HepG2 (cell line): ENCODE measurements around the gene PPP1R12C. TPM values are rescaled to one million over a fixed set of nuclear protein-coding genes. Genes with fewer than 3 reads are reported as not detected.

Source experiments
- ATAC-seq: fragments of 200-7000 bp; cut with Tn5 transposase; 3 replicates; pipeline ENCODE4 v1.9.1; 2020; ENCODE audit warnings: mild to moderate bottlenecking, moderate library complexity
- BruUV-seq: library from RNA; stranded (reverse); fragments of 400-500 nt; replicated peaks from 2 replicates; lab custom pipeline; 2021; lab: Mats Ljungman, UMichigan
- CTCF ChIA-PET: fragments of 300-600 bp; formaldehyde crosslinking; extraction: SDS; loops from one replicate; lab custom pipeline; 2021; ENCODE audit warnings: low total read pairs, inconsistent platforms, low intra/inter-chr PET ratio; lab: Yijun Ruan, JAX
- POLR2A ChIA-PET: fragments of 350-600 bp; sonication (Branson Sonifier 250); formaldehyde crosslinking; loops from one replicate; lab custom pipeline; 2020; ENCODE audit warnings: antibody characterized with exemption, inconsistent platforms; lab: Yijun Ruan, JAX
- DNase-seq: peaks from one replicate; pipeline ENCODE4 v3.0.0-alpha.2; 2015; ENCODE audit warnings: low spot score
- FAIRE-seq: peaks from 3 replicates; lab custom pipeline; 2011; peaks lifted over from hg19 to GRCh38; lab: Jason Lieb, UNC
- H2AFZ ChIP-seq: one replicate; pipeline ENCODE4 v1.6.1; 2011; ENCODE audit warnings: low read length, inconsistent platforms
- H3K27ac ChIP-seq: fragments of 300-600 bp; 3 replicates; pipeline ENCODE4 v1.8.0; 2011; ENCODE audit warnings: mixed run types, mild to moderate bottlenecking, mixed read lengths, low read length, inconsistent platforms; ENCODE audit not compliant: insufficient read depth; ENCODE audit errors: extremely low read length
- H3K27me3 ChIP-seq, 2 experiments: fragments of 200-600 bp in 1 of 2; 2 replicates in 1 of 2; 3 replicates in 1 of 2; pipeline versions ENCODE4 v1.6.0 to v1.8.0; 2011; ENCODE audit warnings: low read length in 2 of 2, mild to moderate bottlenecking in 2 of 2, moderate library complexity in 2 of 2, inconsistent platforms in 1 of 2; ENCODE audit not compliant: insufficient read depth in 2 of 2, control insufficient read depth in 1 of 2
- H3K36me3 ChIP-seq, 2 experiments: fragments of 200-600 bp in 1 of 2; replicated peaks in 1 of 2; 2 replicates in 1 of 2; 3 replicates in 1 of 2; pipeline versions ENCODE4 v1.5.1 to v1.8.0; 2011; ENCODE audit warnings: low read length in 2 of 2, inconsistent platforms in 1 of 2; ENCODE audit not compliant: insufficient read depth in 2 of 2, control insufficient read depth in 1 of 2
- H3K4me1 ChIP-seq: 2 replicates; pipeline ENCODE4 v1.5.1; 2012; ENCODE audit warnings: low read length, inconsistent platforms; ENCODE audit not compliant: insufficient read depth
- H3K4me2 ChIP-seq: 2 replicates; pipeline ENCODE4 v1.6.0; 2011; ENCODE audit warnings: low read depth, low read length, inconsistent platforms
- H3K4me3 ChIP-seq, 3 experiments: fragments of 200-600 bp in 1 of 3; sonication (generic), shearing (Covaris generic) in 1 of 3; replicated peaks in 1 of 3; 2 replicates each; pipeline ENCODE4 v1.5.1; 2011 to 2016; ENCODE audit warnings: low read length in 3 of 3, inconsistent platforms in 2 of 3, low read depth in 2 of 3, mild to moderate bottlenecking in 2 of 3, control low read depth in 1 of 3, mixed read lengths in 1 of 3; ENCODE audit not compliant: insufficient read depth in 1 of 3
- H3K79me2 ChIP-seq: one replicate; pipeline ENCODE4 v1.6.1; 2011; ENCODE audit warnings: low read length, inconsistent platforms; ENCODE audit not compliant: insufficient read depth
- H3K9ac ChIP-seq: 2 replicates; pipeline ENCODE4 v1.6.0; 2011; ENCODE audit warnings: mild to moderate bottlenecking, low read depth, low read length, inconsistent platforms; ENCODE audit not compliant: insufficient read depth
- H3K9me3 ChIP-seq: 2 replicates; pipeline ENCODE4 v1.5.1; 2012; ENCODE audit warnings: mild to moderate bottlenecking, low read length
- H4K20me1 ChIP-seq: 2 replicates; pipeline ENCODE4 v1.6.0; 2011; ENCODE audit warnings: inconsistent platforms, mild to moderate bottlenecking, low read length, moderate library complexity; ENCODE audit not compliant: insufficient read depth
- ATF4 ChIP-seq, 2 experiments: fragments of 450-650 bp in 1 of 2; sonication (generic) in 1 of 2; formaldehyde crosslinking; IDR thresholded peaks; 2 replicates each; pipeline versions ENCODE4 v1.5.0 to v1.8.0; 2020 to 2022; ENCODE audit warnings: mild to moderate bottlenecking in 1 of 2, missing genetic modification reagents in 1 of 2
- CHD4 ChIP-seq: fragments of 200-600 bp; sonication (generic); IDR thresholded peaks from 2 replicates; pipeline ENCODE4 v1.7.0; 2017; ENCODE audit warnings: mild to moderate bottlenecking, low read length, borderline replicate concordance
- DNMT1 ChIP-seq: sonication (generic); formaldehyde crosslinking; IDR thresholded peaks from 2 replicates; pipeline ENCODE4 v1.5.1; 2020; ENCODE audit warnings: mild to moderate bottlenecking, missing genetic modification reagents
- EED ChIP-seq: sonication (generic); formaldehyde crosslinking; IDR thresholded peaks from 2 replicates; pipeline ENCODE4 v1.5.0; 2020; ENCODE audit warnings: mild to moderate bottlenecking, missing genetic modification reagents
- GLMP ChIP-seq: sonication (generic); formaldehyde crosslinking; IDR thresholded peaks from 2 replicates; pipeline ENCODE4 v1.9.0; 2021; ENCODE audit warnings: missing genetic modification reagents, mild to moderate bottlenecking, borderline replicate concordance
- JARID2 ChIP-seq: sonication (generic); formaldehyde crosslinking; IDR thresholded peaks from 2 replicates; pipeline ENCODE4 v1.8.1; 2023; ENCODE audit warnings: missing genetic modification reagents, inconsistent platforms; ENCODE audit not compliant: insufficient replicate concordance
- MLX ChIP-seq: IDR thresholded peaks from 2 replicates; pipeline ENCODE4 v1.6.1; 2016
- NR2F6 ChIP-seq, 2 experiments: IDR thresholded peaks; 2 replicates each; pipeline ENCODE4 v1.6.1; 2016; ENCODE audit warnings: antibody characterized with exemption in 1 of 2, mild to moderate bottlenecking in 1 of 2
- RXRA ChIP-seq: sonication (generic); formaldehyde crosslinking; IDR thresholded peaks from 2 replicates; pipeline ENCODE4 v1.5.1; 2020; ENCODE audit warnings: missing genetic modification reagents
- SALL2 ChIP-seq: sonication (generic); formaldehyde crosslinking; IDR thresholded peaks from 2 replicates; pipeline ENCODE4 v1.8.1; 2023; ENCODE audit warnings: mild to moderate bottlenecking, missing genetic modification reagents, inconsistent platforms
- SETDB1 ChIP-seq: sonication (generic); formaldehyde crosslinking; IDR thresholded peaks from 2 replicates; pipeline ENCODE4 v1.5.1; 2020; ENCODE audit warnings: missing genetic modification reagents, mild to moderate bottlenecking, borderline replicate concordance
- U2AF1 ChIP-seq: fragments of 200-400 bp; formaldehyde crosslinking; optimal IDR thresholded peaks from 2 replicates; pipeline ENCODE3; 2017; ENCODE audit warnings: mild to moderate bottlenecking, low read depth, low read length
- ZC3H4 ChIP-seq: sonication (generic); formaldehyde crosslinking; IDR thresholded peaks from 2 replicates; pipeline ENCODE4 v1.4.0; 2020; ENCODE audit warnings: missing genetic modification reagents, borderline replicate concordance
- ZFP62 ChIP-seq: sonication (generic); formaldehyde crosslinking; IDR thresholded peaks from 2 replicates; pipeline ENCODE4 v1.4.0; 2020; ENCODE audit warnings: missing genetic modification reagents
- ZNF180 ChIP-seq: sonication (generic); formaldehyde crosslinking; IDR thresholded peaks from 2 replicates; pipeline ENCODE4 v1.4.0; 2020; ENCODE audit warnings: low read depth, missing genetic modification reagents, borderline replicate concordance
- ZNF280D ChIP-seq: sonication (generic); formaldehyde crosslinking; IDR thresholded peaks from 2 replicates; pipeline ENCODE4 v1.5.1; 2020; ENCODE audit warnings: mild to moderate bottlenecking, missing genetic modification reagents
- ZNF430 ChIP-seq: sonication (generic); formaldehyde crosslinking; IDR thresholded peaks from 2 replicates; pipeline ENCODE4 v1.9.0; 2021; ENCODE audit warnings: mild to moderate bottlenecking, missing genetic modification reagents
- ZNF569 ChIP-seq: sonication (generic); formaldehyde crosslinking; IDR thresholded peaks from 2 replicates; pipeline ENCODE4 v1.5.0; 2020; ENCODE audit warnings: mild to moderate bottlenecking, missing genetic modification reagents, moderate library complexity, borderline replicate concordance
- WGBS: methylation state at CpG from one replicate; pipeline ENCODE4 v1.1.6; 2017; ENCODE audit warnings: low lambda C conversion rate; 5-methylcytosine and 5-hydroxymethylcytosine counted together
- in situ Hi-C: cut with HindIII; loops from 2 replicates; pipeline ENCODE4 v1.10.0; 2017; ENCODE audit warnings: low pct_unique_long_range_greater_than_20kb; ENCODE audit not compliant: extremely low pct_ligation_motif_present
- intact Hi-C: fragments of 100-400 bp; cut with micrococcal nuclease; formaldehyde crosslinking; loops from one replicate; pipeline ENCODE4 v1.10.0; 2022; ENCODE audit not compliant: unreplicated experiment
- polyA plus RNA-seq, 8 experiments: library from polyadenylated mRNA; depleted of rRNA in 3 of 8; stranded (reverse) in 7 of 8; unstranded in 1 of 8; fragments of >200 nt; fragmentation: Illumina TruSeq in 4 of 8; extraction: Trizol in 4 of 8; gene quantifications; 2 replicates each; pipeline versions ENCODE4 v1.2.1 to v1.2.3, GENCODE V29; 2011 to 2016; ENCODE audit warnings: low read depth in 4 of 8, missing spikeins in 1 of 8, mixed read lengths in 1 of 8; ENCODE audit not compliant: insufficient read depth in 1 of 8
- total RNA-seq, 5 experiments: library from RNA; depleted of rRNA; stranded (reverse); fragments of >200 nt; fragmentation: Illumina TruSeq; extraction: Trizol; gene quantifications; 2 replicates each; pipeline ENCODE4 v1.2.3, GENCODE V29; 2016; ENCODE audit warnings: low read depth in 1 of 5

PPP1R12C gene
- total and polyA plus RNA-seq, 2 of the 13 experiments (the other 11 are each of a cell fraction or from before 2014, with no cell fraction given): 29.7 to 30.3 TPM

GRCh38 chr19:55117663-55118391 lies 390 bp upstream of the PPP1R12C start:
- under 1% methylated on average over 44 of the region's 44 CpGs for WGBS
- peaks cover 32% of the 10 kb centered on the region for H3K79me2 ChIP-seq
- peaks cover 43% of the 10 kb centered on the region for H3K4me1 ChIP-seq
- H3K4me2 ChIP-seq: peak overlapping the region; percentile 81
- H3K9ac ChIP-seq: peak overlapping the region; percentile 73
- in situ Hi-C loops (no loop called here), intact Hi-C loops (loop anchor here (1.0 kb wide), 1 partner anchor 89 kb away; no protein-coding TSS in a partner anchor)
- peak overlapping the region; percentile 86 to 99 (median 98) for H3K4me3 ChIP-seq
- H2AFZ ChIP-seq: no peak overlapping the region
- ChIA-PET POLR2A (interaction anchor here (0.5 to 1.7 kb wide), 15 partner anchors 9 to 507 kb away, joined by 3 to 7 read pairs (median 4); partner anchors contain the start of genes FIZ1, ISOC2, RDH13 and UBE2S), CTCF (no interaction called here)
- peak; percentile 92 for ATAC-seq
- H4K20me1 ChIP-seq: peaks cover 14% of the 10 kb centered on the region
- peak overlapping the region; percentile 45 for H3K27ac ChIP-seq
- DNase-seq: peak; percentile 97
- peak; percentile 86 for FAIRE-seq
- peaks cover 0 to 6% of the 10 kb centered on the region in 2 experiments; a peak in 2 of 5 replicates for H3K27me3 ChIP-seq
- TSS peak; percentile 95 for BruUV-seq
- no peaks in the 10 kb centered on the region for H3K9me3 ChIP-seq
- 0 out of 5 replicates have a peak, but pooled peaks cover 0 to 2% of the 10 kb centered on the region in 2 experiments for H3K36me3 ChIP-seq
- no peak for TF ChIP-seq DNMT1 (CRISPR knock-in tag)
- TF ChIP-seq ZNF430 (CRISPR knock-in tag): no peak
- no peak for TF ChIP-seq ZC3H4
- TF ChIP-seq U2AF1: no peak
- TF ChIP-seq ZFP62 (CRISPR knock-in tag): no peak
- no peak for TF ChIP-seq RXRA (CRISPR knock-in tag)
- no peak for TF ChIP-seq SETDB1 (CRISPR knock-in tag)
- no peak for TF ChIP-seq MLX
- TF ChIP-seq JARID2 (CRISPR knock-in tag): no peak
- no peak; the same call in 1 of the 2 replicates for TF ChIP-seq ZNF180
- 0 out of 4 replicates have a peak, but pooled peaks of 1 of the 2 experiments have one; percentile 11 for TF ChIP-seq ATF4 (CRISPR knock-in tag; IDR thresholded peaks at IDR 0.05)
- no peak for TF ChIP-seq GLMP (CRISPR knock-in tag)
- TF ChIP-seq EED (CRISPR knock-in tag): no peak
- TF ChIP-seq ZNF569: no peak
- TF ChIP-seq ZNF280D: no peak
- no peak for TF ChIP-seq CHD4
- no peak for TF ChIP-seq SALL2 (CRISPR knock-in tag)
- TF ChIP-seq NR2F6 (IDR thresholded peaks at IDR 0.05): no peak
- TF ChIP-seq NR2F6 (CRISPR knock-in tag; IDR thresholded peaks at IDR 0.05): peak; percentile 24; the same call in 1 of the 2 replicates
